Measurements from ENCODE around the gene SULT1C4.

The SULT1C4 gene

GRCh38 chr2:108376774-108377173 lies 980 bp upstream of the SULT1C4 start:
- DNase-seq: no peak

- no peak for DNase-seq
Observed at GRCh38 chr2:108377401-108377800, 353 bp upstream of the SULT1C4 start.

GRCh38 chr2:108378851-108379250 lies 1.1 kb downstream of the SULT1C4 start:
- DNase-seq: no peak

GRCh38 chr2:108382196-108382595 lies 4.4 kb downstream of the SULT1C4 start:
- DNase-seq: no peak

GRCh38 chr2:108383146-108383830 lies 5.5 kb downstream of the SULT1C4 start:
- no peak for DNase-seq

GRCh38 chr2:108384662-108385393 lies 7.1 kb downstream of the SULT1C4 start:
- no peak for DNase-seq

GRCh38 chr2:108385411-108386071 lies 7.8 kb downstream of the SULT1C4 start:
- no peak for DNase-seq

- DNase-seq: no peak
Observed at GRCh38 chr2:108388045-108388444, 10.3 kb downstream of the SULT1C4 start.

- no peak for DNase-seq
Observed at GRCh38 chr2:108390340-108390739, 12.6 kb downstream of the SULT1C4 start.

- no peak for DNase-seq
Observed at GRCh38 chr2:108392029-108392428, 14.3 kb downstream of the SULT1C4 start.

- DNase-seq: no peak
Observed at GRCh38 chr2:108393197-108393596, 15.4 kb downstream of the SULT1C4 start.

- DNase-seq: no peak
Observed at GRCh38 chr2:108395155-108395554, 17.4 kb downstream of the SULT1C4 start.

- peak; percentile 44 for DNase-seq
Observed at GRCh38 chr2:108396845-108397244, 19.1 kb downstream of the SULT1C4 start.

GRCh38 chr2:108399479-108399878 lies 21.7 kb downstream of the SULT1C4 start:
- no peak for DNase-seq

GRCh38 chr2:108401800-108402199 lies 24.0 kb downstream of the SULT1C4 start:
- DNase-seq: no peak

- no peak for DNase-seq
Observed at GRCh38 chr2:108403494-108403893, 25.7 kb downstream of the SULT1C4 start.

- DNase-seq: no peak
Observed at GRCh38 chr2:108404784-108405397, 27.1 kb downstream of the SULT1C4 start.

- no peak for DNase-seq
Observed at GRCh38 chr2:108407864-108408729, 30.3 kb downstream of the SULT1C4 start.

- no peak for DNase-seq
Observed at GRCh38 chr2:108409768-108410167, 32.0 kb downstream of the SULT1C4 start.

GRCh38 chr2:108412995-108413710 lies 35.4 kb downstream of the SULT1C4 start:
- no peak for DNase-seq

GRCh38 chr2:108413711-108414095 lies 35.9 kb downstream of the SULT1C4 start:
- no peak for DNase-seq
